Hypothalamus (tissue), 51 donors: ENCODE measurements around the gene SCN4A.

Experiments used
- DNase-seq, 51 donors: peaks; one replicate each; lab custom pipeline; 2025; lab: John Stamatoyannopoulos, UW

Gene SCN4A

DNA sequence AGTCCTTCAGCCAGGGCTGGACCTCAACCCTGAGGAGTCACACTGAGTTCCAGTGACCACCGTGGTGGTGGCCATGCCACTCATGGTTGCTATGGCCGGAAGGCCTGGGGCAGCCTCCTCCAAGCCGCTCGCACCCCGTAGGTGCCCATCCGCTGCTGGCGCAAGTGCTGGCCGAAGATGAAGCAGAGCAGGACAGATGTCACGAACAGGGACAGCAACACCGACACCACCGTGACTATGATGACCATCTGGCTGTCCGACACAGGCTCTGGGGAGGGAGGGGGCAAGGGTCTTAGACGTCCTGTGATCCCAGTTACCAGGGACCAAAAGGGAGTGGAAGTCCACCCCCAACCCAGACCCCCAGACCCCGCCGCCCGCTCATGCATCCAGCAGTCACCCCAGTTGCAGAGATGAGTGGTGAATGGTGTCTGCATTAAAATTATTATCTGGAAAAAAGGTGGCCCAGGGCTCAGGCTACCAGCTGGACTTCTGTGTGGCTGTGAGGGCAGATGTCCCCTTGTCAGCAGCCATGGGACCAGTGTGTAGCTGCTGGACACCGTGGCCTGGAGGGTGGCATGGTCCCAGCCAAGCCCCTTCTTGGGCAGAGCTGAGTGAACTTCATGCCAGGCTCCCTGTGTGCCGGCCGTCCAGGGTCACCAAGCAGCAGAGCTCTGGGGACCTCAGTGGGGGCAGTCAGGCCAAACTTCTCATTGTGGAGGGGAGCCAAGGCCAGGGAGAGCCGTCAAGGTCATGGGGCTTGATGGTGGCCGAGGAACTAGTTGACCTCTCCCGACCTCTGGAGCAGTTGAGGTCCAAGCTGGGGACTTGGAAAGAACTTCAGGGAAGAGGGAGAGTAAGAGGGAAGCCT, 30.2 kb upstream of the SCN4A start:
- no peak for DNase-seq

DNA sequence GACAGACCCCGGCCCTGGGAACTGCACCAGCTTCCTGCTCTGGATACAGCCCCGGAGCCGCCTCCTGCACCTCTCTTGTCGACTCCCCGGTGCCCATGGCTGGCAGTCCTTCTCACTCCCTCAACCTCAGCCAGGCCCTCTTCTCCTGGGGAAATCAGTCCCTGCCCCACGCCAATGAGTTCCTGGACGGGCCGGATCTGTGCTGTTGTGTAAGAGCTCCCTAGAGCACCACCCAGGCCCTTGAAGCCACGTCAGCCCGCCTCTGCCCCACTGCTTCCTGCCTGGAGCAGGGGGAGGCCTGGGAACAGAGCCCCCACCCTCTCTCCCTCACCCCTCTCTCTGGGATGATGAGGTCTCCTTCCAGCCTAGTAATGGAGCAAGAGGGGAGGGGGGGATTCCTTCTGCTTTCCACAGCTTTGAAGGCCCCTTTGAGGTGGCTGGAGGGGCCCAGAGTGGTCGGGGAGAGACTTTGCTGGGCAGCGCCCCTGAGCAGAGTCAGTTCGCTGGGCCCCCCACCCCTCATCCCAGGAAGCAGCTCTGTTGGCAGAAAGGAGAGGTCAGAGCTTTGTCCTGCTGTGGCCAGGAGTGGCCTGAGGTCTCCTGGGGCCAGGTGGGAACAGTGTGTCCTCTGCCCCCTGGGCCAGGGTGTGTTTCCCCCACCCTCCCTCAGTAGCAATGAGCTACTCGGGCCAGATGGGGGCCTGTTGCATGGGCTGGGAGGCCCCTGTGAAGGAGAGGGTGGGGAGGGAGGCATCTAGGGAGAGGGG, 29.2 kb upstream of the SCN4A start:
- DNase-seq, result no peak

GRCh38 chr17:64001091-64001579, 28.4 kb upstream of the SCN4A start:
- DNase-seq, result no peak

- no peak for DNase-seq
Observed at GRCh38 chr17:63999680-64000531, 27.2 kb upstream of the SCN4A start.

DNA sequence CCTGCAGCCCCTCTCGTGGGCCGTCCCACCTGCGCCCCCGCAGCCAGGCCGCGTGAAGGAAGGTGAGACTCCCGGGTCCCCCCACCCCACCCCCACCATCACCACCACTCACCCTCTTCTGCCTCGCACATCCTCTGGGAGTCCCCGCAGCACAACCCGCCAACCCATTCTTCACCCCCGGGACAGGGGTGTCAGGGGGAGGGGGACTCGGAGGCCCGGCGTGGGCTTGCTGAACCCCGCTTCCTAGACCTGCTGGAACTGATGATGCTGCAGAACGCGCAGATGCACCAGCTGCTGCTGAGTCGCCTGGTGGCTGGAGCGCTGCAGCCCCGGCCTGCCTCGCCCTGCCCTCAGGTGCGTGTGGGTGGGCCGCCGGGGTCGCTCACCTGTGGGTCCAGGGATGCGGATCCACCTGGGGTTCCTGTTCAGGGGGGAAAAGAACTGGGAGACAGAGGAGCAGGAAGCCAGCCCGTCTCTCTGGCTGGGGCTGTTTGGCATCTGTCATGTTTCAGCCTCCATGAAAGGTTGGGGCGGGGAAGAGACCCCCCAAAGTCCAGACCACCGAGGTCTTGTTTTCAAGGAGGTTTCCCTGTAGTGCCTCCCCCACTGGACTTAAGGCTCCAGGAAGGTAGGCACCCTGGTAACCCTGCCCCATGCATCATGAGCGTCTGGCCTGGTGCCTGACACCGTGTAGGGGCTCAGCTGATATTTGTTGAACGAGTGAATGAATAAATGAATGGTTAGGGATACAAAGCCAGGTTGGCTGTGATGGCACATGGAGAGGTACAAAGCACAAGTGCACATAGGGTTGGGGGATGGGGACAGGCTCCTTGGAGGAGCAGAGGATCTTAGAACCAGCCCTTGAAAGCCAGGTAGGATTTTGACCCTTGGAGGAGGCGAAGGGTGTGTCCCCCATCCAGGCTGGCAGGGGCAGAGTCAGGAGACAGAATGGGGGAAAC, 26.3 kb upstream of the SCN4A start:
- DNase-seq, result no peak

DNA sequence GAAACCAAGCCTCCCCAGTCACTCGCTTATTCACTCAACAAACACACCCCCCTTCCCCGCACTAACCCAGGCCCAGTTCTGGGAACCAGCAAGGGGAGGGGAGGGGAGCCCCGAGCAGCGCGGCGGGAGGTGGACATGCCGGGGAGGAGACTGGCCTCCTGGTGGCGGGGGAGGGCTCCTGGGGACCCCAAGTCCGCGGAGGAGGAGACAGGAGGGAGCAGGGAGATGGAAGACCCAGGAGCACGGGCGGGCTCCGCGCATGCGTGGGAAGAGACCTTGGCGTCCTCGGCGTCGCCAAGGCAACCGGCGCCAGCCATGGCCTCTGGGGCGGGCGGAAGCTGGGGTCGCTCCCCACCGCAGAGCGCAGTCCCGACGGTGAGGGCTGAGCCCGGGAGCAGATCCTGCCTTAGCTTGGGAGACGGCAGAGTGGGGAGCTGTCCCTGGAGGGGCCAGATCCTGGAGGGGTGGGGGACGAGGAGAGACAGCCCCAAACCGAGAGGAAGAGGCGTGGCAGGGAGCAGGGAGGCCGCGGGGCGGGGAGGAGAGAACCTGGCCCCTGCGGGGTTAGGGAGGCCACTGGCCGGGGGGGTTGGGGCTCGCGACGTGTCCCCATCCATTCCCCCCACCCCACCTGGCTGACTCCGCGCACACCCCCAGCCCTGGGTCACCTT, 25.5 kb upstream of the SCN4A start, which contains the start of gene PRR29:
PRR29 (plus strand) TSS at position 302 of the 671 bp plus-strand sequence; CDS start at position 316, 14 bp downstream.
- DNase-seq, result peak in 29 of 51 donors; percentile 7 to 62 (median 36)

DNA sequence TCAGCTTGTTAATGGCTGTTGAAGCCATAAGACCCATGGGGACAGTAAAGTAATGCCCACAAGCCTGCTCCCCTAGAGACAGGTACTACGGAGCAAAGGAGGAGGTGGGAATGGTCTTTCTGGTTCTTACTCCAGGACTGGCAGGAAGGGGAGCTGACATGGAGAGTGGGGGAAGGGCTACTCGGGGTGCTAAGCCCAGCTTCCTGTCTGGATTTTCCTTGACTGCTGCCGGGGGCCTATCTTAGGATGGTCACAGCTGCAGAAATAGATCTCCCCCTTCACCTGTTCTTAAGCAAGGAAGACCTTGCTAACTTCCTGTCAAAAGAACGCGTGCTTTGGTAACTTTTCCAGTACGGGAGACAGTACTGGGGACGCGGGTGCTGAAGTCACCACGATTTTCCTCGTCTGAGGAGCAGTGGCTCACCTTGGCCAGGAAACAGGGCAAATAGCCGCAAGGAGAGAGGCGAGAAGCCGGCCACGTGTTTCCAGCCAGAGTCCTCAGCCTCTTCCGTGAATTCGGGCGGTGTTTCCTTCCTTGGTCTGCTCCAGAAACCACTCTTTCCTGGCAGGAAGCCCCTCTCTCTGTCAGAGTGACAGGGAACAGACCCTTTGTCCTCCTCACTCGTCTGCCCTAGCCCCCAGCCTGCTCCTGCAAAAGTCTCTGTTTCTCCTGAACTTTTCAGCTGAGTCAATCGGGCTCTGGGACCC, 24.8 kb upstream of the SCN4A start:
- no peak for DNase-seq

GRCh38 chr17:63996430-63997182, 23.9 kb upstream of the SCN4A start:
- no peak for DNase-seq

- DNase-seq, result no peak
Observed at GRCh38 chr17:63995626-63996025, 22.9 kb upstream of the SCN4A start.

DNA sequence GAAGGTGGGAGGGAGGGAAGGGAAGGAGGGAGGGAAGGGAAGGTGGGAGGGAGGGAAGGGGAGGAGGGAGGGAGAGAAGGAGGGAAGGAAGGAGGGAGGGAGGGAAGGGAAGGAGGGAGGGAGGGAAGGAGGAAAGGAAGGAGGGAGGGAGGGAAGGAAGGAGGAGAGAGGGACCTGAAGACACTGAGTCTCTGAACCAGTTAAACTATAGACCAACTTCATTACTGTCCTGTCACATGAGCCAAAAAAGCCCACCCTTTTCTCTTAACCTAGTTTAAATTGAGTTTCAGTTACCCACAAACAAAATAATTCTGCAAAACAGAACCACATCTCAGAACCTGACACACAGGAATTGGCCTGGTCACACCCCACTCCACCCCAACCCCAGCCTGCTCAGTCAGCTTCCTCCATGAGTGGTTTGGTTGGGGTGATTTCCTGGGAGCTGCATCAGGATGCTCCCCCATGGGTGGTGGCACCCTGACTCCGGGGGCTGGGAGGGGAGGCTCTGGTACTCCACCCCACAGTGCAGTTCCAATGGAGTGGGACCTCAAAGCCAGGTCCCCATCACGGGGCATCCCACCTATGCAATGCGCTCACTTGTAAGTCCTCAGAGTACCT, 20.8 kb upstream of the SCN4A start:
- DNase-seq, result no peak

GRCh38 chr17:63991611-63992010, 18.9 kb upstream of the SCN4A start:
- no peak for DNase-seq

- no peak for DNase-seq
Observed at GRCh38 chr17:63989622-63990345, 17.1 kb upstream of the SCN4A start.

GRCh38 chr17:63988741-63989621, 16.3 kb upstream of the SCN4A start:
- DNase-seq, result no peak

GRCh38 chr17:63988127-63988478, 15.4 kb upstream of the SCN4A start:
- DNase-seq, result no peak
